ENCODE results near the gene SAP25. TPM values are rescaled to one million over a fixed set of nuclear protein-coding genes. Genes with fewer than 3 reads are reported as not detected.
"Not testable (repeated sequence)": the region's sequence is repeated elsewhere in the genome, so short reads cannot be mapped to it uniquely, and the experiment has no call there.

Gene SAP25
- total RNA-seq, 2 donors from 2014 or later: not detected

DNA sequence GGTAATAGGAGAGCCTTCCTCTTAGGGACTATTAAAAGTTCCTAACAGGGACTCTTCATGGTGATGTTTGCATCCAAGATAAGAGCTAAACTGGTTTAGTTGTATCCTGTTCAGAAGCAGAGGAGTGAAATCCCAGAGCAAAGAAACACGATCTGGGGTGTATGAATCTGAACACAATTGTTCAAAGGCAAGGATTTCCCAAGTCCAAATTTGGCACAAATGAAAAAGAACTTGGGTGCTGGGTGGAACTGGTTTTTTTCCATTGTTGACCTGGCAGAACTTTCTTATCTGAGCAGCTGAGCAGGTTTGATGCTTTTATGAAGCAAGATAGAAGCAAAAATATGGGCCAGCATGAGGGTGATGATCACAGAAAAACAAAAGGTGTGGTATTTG, 28.7 kb downstream of the SAP25 start:
- Histone ChIP-seq H3K9me3 (no peaks in the 10 kb centered on the region), H3K4me3 (no peak overlapping the region), H3K4me1 (peaks cover 92% of the 10 kb centered on the region), H3K27ac (peak overlapping the region; percentile 89 to 98 (median 95)), H3K27me3 (no peaks in the 10 kb centered on the region), H3K36me3 (replicated peaks in 1 of 2; ENCODE audit: insufficient read depth in 1 of 2, low read depth in 2 of 2) (no peaks in the 10 kb centered on the region)
- peak; percentile 40 for ATAC-seq
- DNase-seq: peak in 3 of 4 donors; percentile 41 to 74 (median 55)
- TF ChIP-seq, protein P1, sequence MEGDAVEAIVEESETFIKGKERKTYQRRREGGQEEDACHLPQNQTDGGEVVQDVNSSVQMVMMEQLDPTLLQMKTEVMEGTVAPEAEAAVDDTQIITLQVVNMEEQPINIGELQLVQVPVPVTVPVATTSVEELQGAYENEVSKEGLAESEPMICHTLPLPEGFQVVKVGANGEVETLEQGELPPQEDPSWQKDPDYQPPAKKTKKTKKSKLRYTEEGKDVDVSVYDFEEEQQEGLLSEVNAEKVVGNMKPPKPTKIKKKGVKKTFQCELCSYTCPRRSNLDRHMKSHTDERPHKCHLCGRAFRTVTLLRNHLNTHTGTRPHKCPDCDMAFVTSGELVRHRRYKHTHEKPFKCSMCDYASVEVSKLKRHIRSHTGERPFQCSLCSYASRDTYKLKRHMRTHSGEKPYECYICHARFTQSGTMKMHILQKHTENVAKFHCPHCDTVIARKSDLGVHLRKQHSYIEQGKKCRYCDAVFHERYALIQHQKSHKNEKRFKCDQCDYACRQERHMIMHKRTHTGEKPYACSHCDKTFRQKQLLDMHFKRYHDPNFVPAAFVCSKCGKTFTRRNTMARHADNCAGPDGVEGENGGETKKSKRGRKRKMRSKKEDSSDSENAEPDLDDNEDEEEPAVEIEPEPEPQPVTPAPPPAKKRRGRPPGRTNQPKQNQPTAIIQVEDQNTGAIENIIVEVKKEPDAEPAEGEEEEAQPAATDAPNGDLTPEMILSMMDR (IDR thresholded peaks at IDR 0.05): no peak
- peak in 2 of 3 donors; percentile 10 to 25 for TF ChIP-seq POLR2A (IDR thresholded peaks at IDR 0.05)
- WGBS, 2 donors: 13 to 16% methylated on average over 1 of the region's 1 CpG
- intact Hi-C loops (cut with DNase I): no loop called here

DNA sequence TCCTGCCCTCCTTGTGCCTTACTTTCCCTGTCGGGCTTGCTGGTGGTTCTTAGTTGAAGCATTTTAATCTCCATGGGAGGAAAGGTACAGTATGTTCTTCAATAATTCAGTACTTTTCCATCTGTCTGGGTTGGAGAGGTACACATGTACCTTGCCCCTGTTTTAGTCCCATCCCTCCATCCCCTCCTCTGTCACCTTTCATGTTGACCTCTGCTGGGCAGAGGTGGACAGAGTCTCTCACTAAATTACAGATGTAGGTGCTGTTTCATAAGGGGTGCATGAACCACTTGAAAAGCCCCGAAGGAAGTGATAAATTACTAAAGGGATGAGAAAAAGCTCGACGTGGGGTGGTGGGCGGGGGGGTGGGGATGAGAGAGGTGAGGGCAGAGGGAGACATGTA, 29.3 kb downstream of the SAP25 start:
- ATAC-seq: no peak
- Histone ChIP-seq H3K4me1 (peaks cover 94% of the 10 kb centered on the region), H3K4me3 (no peak overlapping the region), H3K27ac (peak overlapping the region; percentile 89 to 98 (median 95)), H3K27me3 (no peaks in the 10 kb centered on the region), H3K36me3 (replicated peaks in 1 of 2; ENCODE audit: insufficient read depth in 1 of 2, low read depth in 2 of 2) (no peaks in the 10 kb centered on the region), H3K9me3 (no peaks in the 10 kb centered on the region)
- intact Hi-C loops (cut with DNase I): no loop called here
- DNase-seq: no peak
- WGBS, 2 donors: 14 to 19% methylated on average over 5 of the region's 5 CpGs
- no peak for TF ChIP-seq POLR2A (IDR thresholded peaks at IDR 0.05)
- TF ChIP-seq, protein P1 (IDR thresholded peaks at IDR 0.05): no peak

DNA sequence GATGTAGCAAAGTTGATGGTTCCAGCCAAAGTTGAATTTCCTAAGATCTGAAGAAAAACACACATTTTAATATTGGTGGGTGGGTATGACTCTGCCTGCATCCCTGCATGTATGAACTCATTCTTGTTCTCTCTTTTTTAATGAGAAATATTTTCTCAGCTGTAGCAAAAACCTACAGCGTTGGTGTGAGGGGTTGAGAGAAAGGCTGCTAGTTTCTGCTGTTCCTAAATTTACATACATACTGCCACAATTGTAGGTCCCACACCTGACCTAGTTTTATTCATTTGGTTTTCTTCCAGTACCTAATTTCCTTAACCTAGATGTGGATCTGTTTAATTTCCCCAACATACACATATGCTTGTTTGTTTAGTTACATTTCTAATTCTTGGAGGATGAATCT, 30.1 kb downstream of the SAP25 start:
- no peak for ATAC-seq
- no peaks in the 10 kb centered on the region for H3K36me3 ChIP-seq (replicated peaks in 1 of 2; ENCODE audit: insufficient read depth in 1 of 2, low read depth in 2 of 2)
- H3K9me3 ChIP-seq: no peaks in the 10 kb centered on the region
- TF ChIP-seq, protein P1 (IDR thresholded peaks at IDR 0.05): no peak
- peaks cover 88% of the 10 kb centered on the region for H3K4me1 ChIP-seq
- 60 to 63% methylated on average over 1 of the region's 1 CpG for WGBS, 2 donors
- DNase-seq: no peak
- no peaks in the 10 kb centered on the region for H3K27me3 ChIP-seq
- intact Hi-C loops (cut with DNase I): no loop called here
- H3K4me3 ChIP-seq: no peak overlapping the region
- H3K27ac ChIP-seq: peak overlapping the region; percentile 89 to 98 (median 95)

DNA sequence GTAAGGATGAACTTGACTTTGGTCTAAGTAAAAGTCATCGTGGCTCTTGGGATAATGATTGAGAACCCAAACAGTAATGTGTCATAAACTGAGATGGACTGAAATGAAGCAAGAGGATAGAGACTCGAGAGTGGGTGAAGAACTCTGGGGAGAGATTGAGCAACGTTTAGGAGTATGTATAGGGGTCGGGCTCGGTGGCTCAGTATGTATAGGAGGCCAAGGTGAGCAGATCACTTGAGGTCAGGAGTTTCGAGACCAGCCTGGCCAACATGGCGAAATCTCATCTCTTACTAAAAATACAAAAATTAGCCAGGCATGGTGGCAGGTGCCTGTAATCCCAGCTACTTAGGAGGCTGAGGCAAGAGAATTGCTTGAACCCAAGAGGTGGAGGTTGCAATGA, 32.4 kb downstream of the SAP25 start:
- DNase-seq; H3K9me3 ChIP-seq; H3K4me3 ChIP-seq; H3K27me3 ChIP-seq; H3K36me3 ChIP-seq (replicated peaks in 1 of 2; ENCODE audit: insufficient read depth in 1 of 2, low read depth in 2 of 2); intact Hi-C loops (cut with DNase I); ATAC-seq: not testable (repeated sequence)
- WGBS, 2 donors: 71 to 82% methylated on average over 7 of the region's 7 CpGs
- Histone ChIP-seq H3K4me1 (peaks cover 70% of the 10 kb centered on the region), H3K27ac (peak overlapping the region in 3 of 4 donors; percentile 27 to 97 (median 90))

DNA sequence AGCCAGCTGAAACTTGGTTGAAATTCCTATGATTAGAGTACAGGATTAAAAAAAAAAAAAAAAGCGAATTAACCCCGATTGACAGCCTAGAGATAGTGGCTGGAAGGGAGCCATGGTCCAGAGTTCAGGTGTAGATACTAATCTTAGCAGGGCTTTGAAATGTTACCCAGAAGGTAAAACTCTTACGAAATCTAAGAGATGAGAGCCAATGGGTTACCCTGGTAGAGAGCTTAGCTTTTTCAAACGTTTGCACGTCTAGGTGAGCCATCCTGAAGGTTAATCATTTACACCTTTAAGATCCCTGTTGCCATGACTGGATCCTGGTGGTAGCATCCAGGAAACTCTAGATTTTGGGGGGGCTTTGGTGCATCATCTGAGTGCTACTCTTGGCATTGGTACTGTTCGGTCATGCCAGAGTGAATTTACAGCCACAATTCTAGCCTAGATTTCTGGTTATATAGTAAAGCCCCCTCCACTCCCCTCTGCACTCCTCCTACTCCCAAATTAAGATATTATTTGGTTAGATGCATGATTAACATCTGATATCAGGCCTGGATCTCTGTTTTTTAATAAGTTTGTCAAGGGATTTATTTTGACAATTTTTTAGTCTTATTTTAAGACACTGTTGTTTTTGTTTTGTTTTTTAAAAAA, 33.5 kb downstream of the SAP25 start:
- H3K4me3 ChIP-seq: peak overlapping the region in 1 of 2 donors; percentile 61

More for the DNA sequence above, 33.5 kb downstream of the SAP25 start:
- H3K36me3 ChIP-seq (replicated peaks in 1 of 2; ENCODE audit: insufficient read depth in 1 of 2, low read depth in 2 of 2): no peaks in the 10 kb centered on the region
- no peaks in the 10 kb centered on the region for H3K27me3 ChIP-seq
- ATAC-seq (peak; percentile 64), DNase-seq (peak; percentile 89 to 96 (median 94))
- WGBS, 2 donors: 9 to 11% methylated on average over 6 of the region's 6 CpGs
- peaks cover 58% of the 10 kb centered on the region for H3K4me1 ChIP-seq
- H3K9me3 ChIP-seq: no peaks in the 10 kb centered on the region
- intact Hi-C loops (cut with DNase I): no loop called here
- peak in 1 of 3 donors; percentile 4 for TF ChIP-seq POLR2A (IDR thresholded peaks at IDR 0.05)
- TF ChIP-seq, protein P1 (IDR thresholded peaks at IDR 0.05): no peak
- peak overlapping the region; percentile 86 to 97 (median 92) for H3K27ac ChIP-seq

Data from body of pancreas (tissue), 4 donors.